Stimulated activated CD8-positive, alpha-beta memory T cell treated with anti-CD3 and anti-CD28 coated beads, Interleukin-12 subunit alpha, Interleukin-12 subunit beta, amount 100 ng/mL, for 24 hours (primary cell): ENCODE results near the gene PUS7.
"Not testable (repeated sequence)": the region's sequence is repeated elsewhere in the genome, so short reads cannot be mapped to it uniquely, and the experiment has no call there.

Experiments used
- DNase-seq: peaks from one replicate; pipeline ENCODE4 v3.0.0-alpha.2; 2020; ENCODE audit errors: extremely low read depth

PUS7 gene

GRCh38 chr7:105496521-105496920 lies 25.6 kb downstream of the PUS7 start:
- DNase-seq = no peak

DNA sequence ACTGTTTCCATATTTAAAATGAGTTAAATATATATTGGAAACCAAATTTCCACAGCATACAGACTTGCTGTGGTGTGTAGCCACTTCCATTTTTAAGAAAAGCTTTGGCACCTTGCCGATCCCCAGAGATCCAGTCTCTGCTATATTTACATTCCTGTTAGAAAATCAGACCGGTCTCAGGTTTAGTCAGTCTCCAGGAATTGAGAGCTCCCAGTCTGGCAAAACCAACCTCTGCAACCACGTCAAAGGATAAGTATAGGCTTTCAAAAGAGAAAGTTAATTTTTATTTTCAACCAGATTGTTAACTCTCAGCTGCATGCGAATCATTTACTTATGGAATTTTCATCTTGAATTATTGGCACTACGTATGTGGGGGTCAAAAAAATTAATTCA lies 28.2 kb downstream of the PUS7 start:
- DNase-seq = no peak

GRCh38 chr7:105493196-105493922 lies 28.7 kb downstream of the PUS7 start:
- DNase-seq = no peak

DNA sequence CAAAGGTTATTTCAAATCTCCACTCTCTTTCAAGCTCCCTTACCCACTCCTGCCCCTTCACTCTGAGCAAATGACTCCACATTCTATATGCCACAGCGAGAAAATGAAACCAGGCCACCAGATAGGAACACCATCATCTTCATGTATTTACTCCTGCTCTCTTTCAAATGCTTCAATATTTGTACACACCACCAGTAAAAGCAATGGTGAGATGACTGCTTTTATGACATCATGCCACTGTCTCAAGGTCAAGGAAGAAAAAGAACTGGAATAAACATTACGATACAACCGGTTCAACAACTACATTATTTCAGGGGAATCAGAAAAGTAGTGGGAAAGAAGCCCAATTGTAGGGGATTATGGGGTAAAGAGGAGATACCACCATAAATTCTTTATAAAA lies 32.7 kb downstream of the PUS7 start:
- DNase-seq = no peak

DNA sequence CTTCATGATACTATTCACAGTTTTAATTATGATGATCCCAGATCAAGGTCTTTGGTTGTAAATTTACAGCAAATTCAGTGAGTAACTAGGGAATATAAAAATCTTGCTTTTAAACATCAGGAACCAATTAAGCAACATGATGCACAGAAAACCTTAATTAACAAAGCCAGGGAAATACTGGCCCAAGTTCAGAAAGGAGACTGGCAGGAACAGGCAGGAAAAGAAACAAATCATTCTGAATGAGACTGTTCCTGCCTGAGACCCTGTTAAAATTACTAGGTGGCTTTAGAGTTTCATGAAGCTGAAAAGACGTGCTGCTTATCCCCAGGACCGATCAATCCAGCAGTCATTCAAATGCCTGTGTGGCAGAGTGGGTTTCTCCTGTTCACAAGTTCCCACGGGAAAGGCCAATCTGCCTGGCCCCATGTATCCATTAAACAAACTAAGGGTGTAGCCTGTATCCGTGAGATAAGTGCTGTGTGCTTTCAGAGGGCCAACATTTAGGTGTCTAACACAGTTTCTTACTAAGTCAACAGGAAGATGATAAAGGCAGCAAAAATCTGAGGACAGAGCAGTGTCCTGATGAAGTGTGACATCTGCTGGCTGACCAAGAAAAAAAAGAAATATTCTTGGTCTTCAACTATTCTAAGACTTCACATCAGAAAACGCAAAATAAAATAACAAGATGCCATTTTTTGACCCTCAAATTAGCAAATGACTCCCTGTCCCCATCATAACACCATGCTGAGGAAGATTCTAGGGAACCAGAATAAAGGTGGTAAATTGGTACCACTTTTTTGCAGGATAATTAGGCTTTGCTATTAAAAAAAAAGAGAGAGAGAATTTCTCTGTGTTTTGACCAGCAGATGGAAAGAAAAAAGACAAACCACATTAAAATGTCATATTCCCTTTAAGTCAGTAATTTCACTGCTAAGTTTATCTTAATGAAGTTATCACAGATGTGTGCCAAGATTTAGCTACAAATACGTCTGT lies 34.2 kb downstream of the PUS7 start:
- no peak for DNase-seq

GRCh38 chr7:105480931-105481330 lies 41.1 kb downstream of the PUS7 start:
- no peak for DNase-seq

GRCh38 chr7:105478606-105479005 lies 43.5 kb downstream of the PUS7 start:
- no peak for DNase-seq

DNA sequence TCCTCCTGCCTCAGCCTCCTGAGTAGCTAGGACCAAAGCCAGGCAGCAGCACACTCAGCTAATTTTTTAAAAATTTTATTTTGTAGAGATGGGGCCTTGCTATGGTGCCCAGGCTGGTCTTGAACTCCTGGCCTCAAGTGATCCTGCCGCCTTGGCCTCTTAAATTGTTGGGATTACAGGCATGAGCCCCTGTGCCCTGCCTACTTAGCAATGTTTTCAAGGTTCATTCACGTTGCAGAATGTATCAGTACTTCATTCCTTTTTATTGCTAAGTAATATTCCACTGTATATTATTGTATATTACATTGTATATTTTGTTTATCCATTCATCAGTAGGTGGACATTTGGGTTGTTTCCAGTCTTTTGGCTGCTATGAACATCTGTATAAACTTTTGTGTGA lies 44.2 kb downstream of the PUS7 start:
- no peak for DNase-seq

GRCh38 chr7:105474045-105474444 lies 48.0 kb downstream of the PUS7 start:
- no peak for DNase-seq

GRCh38 chr7:105473163-105473562 lies 48.9 kb downstream of the PUS7 start:
- DNase-seq = no peak

DNA sequence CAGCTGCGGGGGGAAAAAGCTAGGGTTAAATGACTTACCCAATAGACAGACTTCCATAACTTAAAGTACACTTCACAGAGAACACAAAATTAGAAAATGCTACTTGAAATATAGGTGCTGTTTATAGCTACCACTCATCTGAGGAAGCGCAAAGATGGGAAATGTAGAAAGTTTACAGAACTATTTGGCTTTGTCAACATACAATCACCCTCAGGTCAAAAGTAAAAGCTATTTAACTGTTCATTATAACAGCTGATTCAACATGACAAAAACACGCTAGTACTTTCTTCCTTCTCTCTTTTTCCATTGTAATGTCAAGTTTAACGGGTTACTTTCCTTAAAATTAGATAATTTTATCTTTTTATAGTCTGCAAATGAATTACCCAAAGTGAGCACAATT lies 51.2 kb downstream of the PUS7 start:
- no peak for DNase-seq

DNA sequence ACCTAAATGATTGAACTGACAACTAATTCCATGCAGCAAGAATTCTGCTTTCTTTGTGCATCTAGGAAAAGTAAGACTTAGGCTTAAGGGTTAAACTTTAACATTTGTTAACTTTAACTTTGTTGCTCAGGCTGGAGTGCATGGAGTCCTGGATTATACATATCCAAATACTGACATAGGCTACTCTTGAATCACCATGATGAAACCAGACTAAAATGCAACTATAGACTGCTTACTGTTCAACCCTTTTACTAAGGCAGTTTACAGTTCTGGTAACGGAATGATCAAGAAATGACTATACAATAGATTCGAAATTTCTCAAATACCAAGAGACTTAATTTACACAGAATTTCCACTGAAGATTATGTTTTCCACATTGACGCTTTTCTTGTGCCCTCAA lies 52.0 kb downstream of the PUS7 start:
- DNase-seq = no peak

DNA sequence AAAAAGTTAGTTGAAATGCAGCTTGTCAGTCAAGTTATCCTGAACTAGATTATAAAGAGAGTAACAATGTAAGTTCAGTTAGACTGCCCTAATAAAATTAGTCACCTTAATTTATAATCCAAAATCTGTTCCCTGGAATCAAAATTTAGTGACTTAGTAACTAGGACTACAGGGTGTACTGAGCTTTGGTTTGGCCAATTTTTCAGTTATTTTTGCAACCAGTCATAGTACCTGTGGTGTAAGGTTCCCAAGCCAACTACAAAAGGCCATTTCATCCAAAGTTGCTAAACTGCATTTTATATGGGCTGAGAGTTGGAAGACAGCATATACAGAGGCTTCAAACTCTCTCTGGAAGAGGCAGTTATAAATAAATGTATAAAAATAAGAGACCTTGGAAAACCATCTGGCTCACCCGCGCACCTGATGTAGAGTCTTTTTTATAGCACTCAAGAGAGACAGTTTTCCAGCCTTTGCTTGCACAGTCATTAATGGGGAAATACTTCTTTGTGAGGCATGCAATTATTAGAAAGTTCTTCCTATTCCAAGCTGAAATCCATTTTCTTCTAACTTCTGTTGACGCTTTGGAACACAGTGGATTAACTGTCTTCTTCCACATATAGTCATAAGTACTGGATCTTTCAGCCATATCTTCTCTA lies 59.2 kb downstream of the PUS7 start:
- DNase-seq = no peak

- no peak for DNase-seq
These were observed 60.6 kb downstream of the PUS7 start for GRCh38 chr7:105461518-105461917.

GRCh38 chr7:105457619-105458225 lies 64.3 kb downstream of the PUS7 start:
- DNase-seq = no peak

DNA sequence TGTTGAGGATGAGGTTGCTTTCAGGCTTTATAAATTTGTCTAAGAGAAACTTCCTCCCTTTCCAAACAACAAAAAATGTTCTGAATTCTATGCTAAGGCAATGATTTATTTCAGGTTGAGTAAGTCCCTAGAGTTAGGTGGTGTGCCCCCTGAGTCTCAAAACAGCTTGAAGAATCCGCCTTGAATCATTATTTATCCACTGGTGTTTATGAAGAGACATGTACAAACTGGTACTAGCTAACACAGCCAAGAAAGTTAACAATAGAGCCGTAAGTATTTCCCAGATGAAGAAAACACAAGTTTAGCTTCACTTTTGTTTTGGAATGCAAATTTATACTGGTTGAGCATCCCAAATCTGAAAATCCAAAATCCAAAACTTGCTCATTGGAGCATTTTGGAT lies 67.2 kb downstream of the PUS7 start:
- no peak for DNase-seq

- no peak for DNase-seq
These were observed 67.8 kb downstream of the PUS7 start for GRCh38 chr7:105454095-105454747.

DNA sequence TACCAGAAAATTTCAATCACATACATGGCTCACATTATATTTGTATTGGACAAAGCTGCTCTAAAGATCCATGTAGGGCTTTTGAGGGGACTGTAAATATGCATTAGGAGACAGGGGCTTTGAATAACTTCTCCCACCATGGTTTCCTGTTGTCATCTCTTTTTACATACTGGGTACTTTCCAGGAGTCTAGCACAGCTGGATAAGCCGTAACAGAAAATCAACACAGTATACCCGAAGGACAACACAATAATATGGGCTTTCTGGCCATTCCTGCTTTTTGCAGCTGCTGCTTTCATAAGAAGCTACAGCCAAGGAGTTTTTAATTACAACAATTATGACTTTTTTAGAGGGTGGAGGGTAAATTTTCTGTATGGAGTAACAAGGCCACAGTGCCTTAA lies 70.0 kb downstream of the PUS7 start:
- DNase-seq = no peak

DNA sequence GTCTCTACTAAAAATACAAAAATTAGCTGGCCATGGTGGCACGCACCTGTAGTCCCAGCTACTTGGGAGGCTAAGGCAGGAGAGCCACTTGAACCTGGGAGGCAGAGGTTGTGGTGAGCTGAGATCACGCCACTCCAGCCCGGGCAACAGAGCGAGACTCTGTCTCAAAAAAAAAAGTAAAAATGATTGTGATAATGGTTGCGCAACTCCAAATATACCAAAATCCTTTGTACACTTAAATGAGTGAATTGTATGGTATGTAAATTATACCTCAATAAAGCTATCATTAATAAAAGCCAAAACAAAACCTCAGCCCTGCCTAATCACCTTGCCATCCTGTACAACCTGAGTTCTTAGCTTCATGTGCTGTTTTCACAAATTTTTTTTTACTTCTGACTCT lies 71.2 kb downstream of the PUS7 start:
- not testable (repeated sequence) for DNase-seq

DNA sequence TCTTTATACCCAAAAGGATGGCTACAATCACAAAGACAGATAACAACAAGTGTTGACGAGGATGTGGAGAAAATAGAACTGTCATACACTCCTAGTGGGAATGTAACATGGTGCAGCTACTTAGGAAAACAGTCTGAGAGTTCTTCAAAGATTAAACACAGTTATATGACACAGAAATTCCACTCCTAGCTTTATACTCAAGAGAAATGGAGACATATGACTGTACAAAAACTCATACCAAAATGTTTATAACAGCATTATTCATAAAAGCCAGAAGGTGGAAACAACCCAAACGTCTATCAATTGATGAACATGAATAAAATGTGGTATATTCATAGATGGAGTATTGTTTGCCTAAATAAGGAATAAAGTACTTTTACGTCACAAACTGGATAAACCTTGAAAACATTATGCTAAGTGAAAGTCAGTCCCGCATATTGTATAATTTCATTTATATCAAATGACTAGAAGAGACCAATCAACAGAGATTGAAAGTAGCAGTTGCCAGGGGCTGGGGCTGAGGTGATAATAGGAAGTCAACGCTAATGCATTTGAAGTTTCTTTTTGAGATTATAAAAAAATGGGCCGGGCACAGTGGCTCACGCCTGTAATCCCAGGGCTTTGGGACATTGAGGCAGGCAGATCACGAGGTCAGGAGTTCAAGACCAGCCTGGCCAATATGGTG lies 71.8 kb downstream of the PUS7 start:
- DNase-seq = no peak

GRCh38 chr7:105448181-105448580 lies 73.9 kb downstream of the PUS7 start:
- DNase-seq = no peak
